ENCODE results near the gene MYL6B. TPM values are rescaled to one million over a fixed set of nuclear protein-coding genes. Genes with fewer than 3 reads are reported as not detected.

MYL6B gene
- total RNA-seq, 3 donors from 2014 or later: 29.6 to 52.8 (median 43.2) TPM

GRCh38 chr12:56188131-56188777 lies 35.9 kb downstream of the MYL6B start:
- H3K4me3 ChIP-seq: peak overlapping the region; percentile 78 to 94 (median 92)
- no peak for DNase-seq (ENCODE audit: low spot score in 2 of 2)
- H3K9me3 ChIP-seq: no peaks in the 10 kb centered on the region
- H3K4me1 ChIP-seq: peaks cover 0 to 13% of the 10 kb centered on the region in 2 donors
- intact Hi-C loops (cut with DNase I; ENCODE audit: low total_unique reads): loop anchor here (5.0 kb wide), 1 partner anchor 61 kb away; the partner anchor contains the start of gene ESYT1
- H3K27ac ChIP-seq: peak overlapping the region; percentile 93 to 96
- H3K27me3 ChIP-seq: no peaks in the 10 kb centered on the region
- TF ChIP-seq POLR2A (IDR thresholded peaks at IDR 0.05) (no peak), POLR2AphosphoS5 (IDR thresholded peaks at IDR 0.05) (no peak), CTCF (IDR thresholded peaks at IDR 0.05) (no peak)
- H3K36me3 ChIP-seq: no peaks in the 10 kb centered on the region

- H3K27me3 ChIP-seq: no peaks in the 10 kb centered on the region
- TF ChIP-seq POLR2A (IDR thresholded peaks at IDR 0.05) (no peak), CTCF (IDR thresholded peaks at IDR 0.05) (no peak), POLR2AphosphoS5 (IDR thresholded peaks at IDR 0.05) (no peak)
- no peaks in the 10 kb centered on the region for H3K9me3 ChIP-seq
- H3K4me3 ChIP-seq: peak overlapping the region; percentile 78 to 94 (median 92)
- no peak for DNase-seq (ENCODE audit: low spot score in 2 of 2)
- peak overlapping the region; percentile 93 to 96 for H3K27ac ChIP-seq
- peaks cover 0 to 13% of the 10 kb centered on the region in 2 donors for H3K4me1 ChIP-seq
- no peaks in the 10 kb centered on the region for H3K36me3 ChIP-seq
- intact Hi-C loops (cut with DNase I; ENCODE audit: low total_unique reads): loop anchor here (5.0 kb wide), 1 partner anchor 61 kb away; the partner anchor contains the start of gene ESYT1
These were observed 36.4 kb downstream of the MYL6B start for GRCh38 chr12:56188778-56189098.

- Histone ChIP-seq H3K4me1 (peaks cover 0 to 13% of the 10 kb centered on the region in 2 donors), H3K27me3 (no peaks in the 10 kb centered on the region), H3K4me3 (peak within 1 kb of the TSS; percentile 78 to 94 (median 92)), H3K36me3 (no peaks in the 10 kb centered on the region), H3K9me3 (no peaks in the 10 kb centered on the region), H3K27ac (peak within 1 kb of the TSS; percentile 93 to 96)
- intact Hi-C loops (cut with DNase I; ENCODE audit: low total_unique reads): loop anchor here (5.0 kb wide), 1 partner anchor 62 kb away; the partner anchor contains the start of gene ESYT1
- TF ChIP-seq POLR2A (IDR thresholded peaks at IDR 0.05) (no peak), POLR2AphosphoS5 (IDR thresholded peaks at IDR 0.05) (peak; percentile 20 to 28 (median 24)), CTCF (IDR thresholded peaks at IDR 0.05) (peak; percentile 19 to 88 (median 72))
- peak; percentile 83 to 88 for DNase-seq (ENCODE audit: low spot score in 2 of 2)
These were observed 36.9 kb downstream of the MYL6B start, which contains the start of gene SMARCC2 for GRCh38 chr12:56189099-56189917. TSS of gene SMARCC2 (minus strand) at chr12:56189483. CDS start at chr12:56189461, 22 bp downstream.

- intact Hi-C loops (cut with DNase I; ENCODE audit: low total_unique reads): loop anchor here (1.0 to 5.0 kb wide), 3 partner anchors 18 to 63 kb away; partner anchors contain the start of genes ESYT1 and NABP2
- peak overlapping the region; percentile 78 to 94 (median 92) for H3K4me3 ChIP-seq
- peaks cover 0 to 13% of the 10 kb centered on the region in 2 donors for H3K4me1 ChIP-seq
- DNase-seq (ENCODE audit: low spot score in 2 of 2): peak; percentile 82 to 88
- H3K27me3 ChIP-seq: no peaks in the 10 kb centered on the region
- no peaks in the 10 kb centered on the region for H3K9me3 ChIP-seq
- H3K27ac ChIP-seq: peak overlapping the region; percentile 93 to 96
- TF ChIP-seq POLR2AphosphoS5 (IDR thresholded peaks at IDR 0.05): peak; percentile 54 to 86 (median 64)
- TF ChIP-seq CTCF (IDR thresholded peaks at IDR 0.05): peak in 1 of 3 donors; percentile 39
- no peak for TF ChIP-seq POLR2A (IDR thresholded peaks at IDR 0.05)
- H3K36me3 ChIP-seq: no peaks in the 10 kb centered on the region
These were observed 37.7 kb downstream of the MYL6B start for GRCh38 chr12:56189918-56190694.

Data from breast epithelium (tissue), 4 donors.